VCaP (cell line): ENCODE data around the gene PAQR6.

Source experiments
- H3K27ac ChIP-seq: fragments of 450-650 bp; 2 replicates; pipeline ENCODE4 v1.5.1; 2017
- TF ChIP-seq, protein P1 (sequence below): fragments of 450-650 bp; conservative IDR thresholded peaks from 2 replicates; pipeline ENCODE4 v1.5.1; 2017; ENCODE audit warnings: mild to moderate bottlenecking, moderate library complexity

The PAQR6 gene

DNA sequence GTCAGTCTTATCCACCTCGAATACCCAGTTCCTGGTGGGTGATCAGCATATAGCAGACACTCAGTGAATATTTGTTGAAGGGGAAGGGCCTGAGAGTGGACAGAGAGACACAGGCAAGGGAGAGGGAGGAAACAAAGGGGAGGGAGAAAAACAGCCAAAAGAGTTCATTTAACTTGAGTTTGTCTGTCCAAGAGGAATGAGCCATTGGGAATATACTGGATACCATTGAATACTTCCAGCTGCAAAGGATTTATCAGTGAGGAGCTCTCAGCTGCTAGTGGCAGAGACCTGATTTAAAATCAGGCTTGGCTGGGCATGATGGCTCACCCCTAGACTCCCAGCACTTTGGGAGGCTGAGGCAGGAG is 17.4 kb downstream of the PAQR6 start:
- TF ChIP-seq, protein P1, sequence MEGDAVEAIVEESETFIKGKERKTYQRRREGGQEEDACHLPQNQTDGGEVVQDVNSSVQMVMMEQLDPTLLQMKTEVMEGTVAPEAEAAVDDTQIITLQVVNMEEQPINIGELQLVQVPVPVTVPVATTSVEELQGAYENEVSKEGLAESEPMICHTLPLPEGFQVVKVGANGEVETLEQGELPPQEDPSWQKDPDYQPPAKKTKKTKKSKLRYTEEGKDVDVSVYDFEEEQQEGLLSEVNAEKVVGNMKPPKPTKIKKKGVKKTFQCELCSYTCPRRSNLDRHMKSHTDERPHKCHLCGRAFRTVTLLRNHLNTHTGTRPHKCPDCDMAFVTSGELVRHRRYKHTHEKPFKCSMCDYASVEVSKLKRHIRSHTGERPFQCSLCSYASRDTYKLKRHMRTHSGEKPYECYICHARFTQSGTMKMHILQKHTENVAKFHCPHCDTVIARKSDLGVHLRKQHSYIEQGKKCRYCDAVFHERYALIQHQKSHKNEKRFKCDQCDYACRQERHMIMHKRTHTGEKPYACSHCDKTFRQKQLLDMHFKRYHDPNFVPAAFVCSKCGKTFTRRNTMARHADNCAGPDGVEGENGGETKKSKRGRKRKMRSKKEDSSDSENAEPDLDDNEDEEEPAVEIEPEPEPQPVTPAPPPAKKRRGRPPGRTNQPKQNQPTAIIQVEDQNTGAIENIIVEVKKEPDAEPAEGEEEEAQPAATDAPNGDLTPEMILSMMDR: no peak
- H3K27ac ChIP-seq: no peak overlapping the region

DNA sequence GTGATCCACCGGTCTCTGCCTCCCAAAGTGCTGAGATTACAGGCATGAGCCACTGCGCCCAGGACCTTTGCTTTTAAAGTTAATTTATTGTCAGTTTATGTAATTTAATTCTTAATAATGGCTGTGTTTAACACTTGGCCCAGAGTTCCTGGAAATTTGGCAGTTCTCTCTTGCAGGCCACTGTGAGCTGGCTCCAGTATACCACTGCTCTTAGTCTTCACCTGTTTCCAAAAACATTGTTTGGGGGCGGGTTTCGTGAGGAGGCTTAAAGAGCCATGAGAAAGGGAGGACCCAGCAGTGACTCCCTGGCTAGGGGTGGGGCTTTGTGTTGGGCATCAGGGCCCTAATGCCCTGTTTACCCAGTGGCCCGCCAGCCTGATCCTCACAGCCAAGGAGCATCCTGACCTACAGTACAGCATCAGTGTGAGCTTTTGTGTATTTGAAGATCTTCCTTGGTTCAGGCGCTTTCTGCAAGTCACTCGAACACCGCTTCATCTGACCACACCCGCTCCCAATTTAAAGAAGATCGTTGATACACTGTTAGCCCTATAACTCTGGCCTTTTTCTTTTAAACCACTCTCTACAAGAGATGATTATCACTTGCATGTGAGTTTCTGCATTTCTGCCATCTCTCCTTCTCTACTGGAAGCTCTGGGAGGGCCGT is 17.9 kb downstream of the PAQR6 start:
- TF ChIP-seq, protein P1: no peak
- no peak overlapping the region for H3K27ac ChIP-seq

DNA sequence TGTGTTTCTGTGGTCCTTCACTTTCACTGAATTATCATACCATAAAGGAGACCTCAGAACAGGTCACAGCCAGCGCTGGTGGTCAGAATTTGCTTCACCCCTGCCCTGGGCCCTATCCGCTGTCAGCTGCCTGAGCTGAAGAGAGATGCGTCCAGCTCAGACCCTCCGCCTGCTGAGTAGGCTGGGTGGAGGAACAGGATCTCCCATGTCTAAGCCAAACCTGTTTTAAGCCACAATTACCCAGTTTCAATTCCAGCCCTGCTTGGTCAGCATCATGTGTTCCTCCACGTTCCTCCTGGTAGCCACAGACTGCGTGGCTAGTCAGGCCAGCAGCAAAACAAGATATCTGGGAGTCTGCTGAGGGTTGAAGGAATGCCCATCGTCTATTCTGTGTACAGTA is 19.4 kb downstream of the PAQR6 start:
- TF ChIP-seq, protein P1: no peak
- no peak overlapping the region for H3K27ac ChIP-seq

DNA sequence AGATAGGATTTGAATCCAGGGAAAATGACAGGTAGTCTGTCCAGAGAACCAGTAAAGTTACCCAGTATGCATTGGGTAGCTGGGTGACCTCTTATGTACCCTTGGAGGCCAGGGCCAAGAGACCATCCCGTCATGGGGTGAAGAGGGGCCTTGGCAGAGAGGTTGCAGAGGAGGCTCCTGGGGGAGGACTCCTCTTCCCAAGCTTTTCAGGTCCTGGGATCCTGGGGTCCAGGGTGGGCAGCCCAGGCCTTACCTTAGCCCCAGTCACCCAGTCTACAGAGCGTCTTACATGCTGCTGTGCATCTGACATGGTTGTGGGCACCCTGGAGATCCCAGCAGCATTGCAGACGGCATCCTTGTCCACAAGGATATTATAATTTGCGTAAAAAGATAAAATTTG is 21.1 kb downstream of the PAQR6 start:
- TF ChIP-seq, protein P1: no peak
- no peak overlapping the region for H3K27ac ChIP-seq

DNA sequence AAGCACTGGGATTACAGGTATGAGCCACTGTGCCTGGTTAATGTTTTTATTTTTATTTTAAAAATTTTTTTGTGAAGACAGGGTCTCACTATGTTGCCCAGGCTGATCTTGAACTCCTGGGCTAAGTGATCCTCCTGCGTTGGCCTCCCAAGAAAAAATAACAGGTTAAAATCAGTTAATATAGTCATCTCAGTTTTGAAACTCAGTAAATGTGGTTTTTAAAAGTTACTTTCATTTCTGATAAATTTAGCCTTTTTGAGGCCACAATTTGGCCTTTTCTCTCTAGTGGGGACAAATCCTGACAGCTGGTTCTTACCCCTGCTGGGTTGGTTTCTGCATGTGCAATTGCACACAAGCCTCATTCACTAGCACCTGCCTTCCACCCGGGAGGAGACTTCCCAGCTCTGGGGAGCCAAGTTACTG is 21.7 kb downstream of the PAQR6 start:
- TF ChIP-seq, protein P1: no peak
- peak overlapping the region; percentile 65 for H3K27ac ChIP-seq

DNA sequence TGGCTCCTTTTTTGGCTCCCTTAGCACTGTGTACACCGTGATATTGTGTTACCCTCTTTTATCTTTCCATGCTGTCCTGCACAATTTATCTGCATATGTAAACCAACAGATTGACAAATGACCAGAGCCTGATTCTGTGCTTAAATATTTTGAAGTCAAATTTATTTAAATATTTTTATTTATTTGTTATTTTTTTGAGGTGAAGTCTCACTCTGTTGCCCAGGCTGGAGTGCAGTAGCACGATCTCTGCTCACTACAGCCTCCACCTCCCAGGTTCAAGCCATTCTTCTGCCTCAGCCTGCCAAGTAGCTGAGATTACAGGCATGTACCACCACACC is 22.2 kb downstream of the PAQR6 start:
- TF ChIP-seq, protein P1: peak; percentile 72
- peak overlapping the region; percentile 65 for H3K27ac ChIP-seq

DNA sequence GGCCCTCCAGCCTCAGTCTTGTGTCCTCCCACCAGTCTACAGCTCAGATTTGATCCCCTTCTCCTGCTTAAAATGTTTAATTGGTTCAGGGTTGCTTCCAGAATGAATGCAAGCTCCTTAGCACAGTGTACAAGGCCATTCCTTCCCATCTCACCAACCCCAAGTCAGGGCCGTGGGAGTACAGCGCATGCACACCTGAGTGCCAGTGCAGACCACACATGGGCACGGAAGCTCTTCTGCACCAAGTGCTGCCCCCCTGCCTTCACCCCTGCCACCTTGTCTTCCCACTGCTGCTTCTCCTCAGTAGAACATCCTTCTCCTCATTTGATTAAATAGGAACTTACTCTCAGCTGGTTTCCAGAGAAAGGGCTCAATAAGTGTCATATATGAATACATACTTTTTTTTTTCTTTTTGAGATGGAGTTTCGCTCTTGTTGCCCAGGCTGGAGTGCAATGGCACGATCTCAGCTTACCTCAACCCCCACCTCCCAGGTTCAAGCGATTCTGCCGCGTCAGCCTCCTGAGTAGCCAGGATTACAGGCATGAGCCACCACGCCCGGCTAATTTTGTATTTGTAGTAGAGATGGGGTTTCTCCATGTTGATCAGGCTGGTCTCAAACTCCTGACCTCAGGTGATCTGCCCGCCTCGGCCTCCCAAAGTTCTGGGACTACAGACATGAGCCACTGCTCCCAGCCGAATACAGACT is 25.7 kb downstream of the PAQR6 start:
- no peak overlapping the region for H3K27ac ChIP-seq
- TF ChIP-seq, protein P1: no peak
